Adrenal gland (tissue), 5 donors: ENCODE data around the gene CDK14.

Experiments
- POLR2A ChIP-seq, 2 donors: fragments of 450-650 bp; IDR thresholded peaks; one replicate each; pipeline ENCODE4 v1.6.1; 2017; ENCODE audit warnings: antibody characterized with exemption in 2 of 2, mild to moderate bottlenecking in 2 of 2, moderate library complexity in 1 of 2
- TF ChIP-seq, protein P1 (sequence below), 6 experiments: fragments of 450-650 bp in 4 of 6; fragments of 200-600 bp in 2 of 6; sonication (generic) in 1 of 6; IDR thresholded peaks; 1 replicate in 5 of 6; 2 replicates in 1 of 6; pipeline versions ENCODE4 v1.5.1 to v1.8.0; 2016 to 2021; ENCODE audit warnings: antibody characterized with exemption in 6 of 6, mild to moderate bottlenecking in 2 of 6, moderate library complexity in 1 of 6
- donor health status: DM: no; HTN: no; CAD: no.

GRCh38 chr7:90657481-90657880 is 61.4 kb downstream of the CDK14 start:
- TF ChIP-seq, protein P1, sequence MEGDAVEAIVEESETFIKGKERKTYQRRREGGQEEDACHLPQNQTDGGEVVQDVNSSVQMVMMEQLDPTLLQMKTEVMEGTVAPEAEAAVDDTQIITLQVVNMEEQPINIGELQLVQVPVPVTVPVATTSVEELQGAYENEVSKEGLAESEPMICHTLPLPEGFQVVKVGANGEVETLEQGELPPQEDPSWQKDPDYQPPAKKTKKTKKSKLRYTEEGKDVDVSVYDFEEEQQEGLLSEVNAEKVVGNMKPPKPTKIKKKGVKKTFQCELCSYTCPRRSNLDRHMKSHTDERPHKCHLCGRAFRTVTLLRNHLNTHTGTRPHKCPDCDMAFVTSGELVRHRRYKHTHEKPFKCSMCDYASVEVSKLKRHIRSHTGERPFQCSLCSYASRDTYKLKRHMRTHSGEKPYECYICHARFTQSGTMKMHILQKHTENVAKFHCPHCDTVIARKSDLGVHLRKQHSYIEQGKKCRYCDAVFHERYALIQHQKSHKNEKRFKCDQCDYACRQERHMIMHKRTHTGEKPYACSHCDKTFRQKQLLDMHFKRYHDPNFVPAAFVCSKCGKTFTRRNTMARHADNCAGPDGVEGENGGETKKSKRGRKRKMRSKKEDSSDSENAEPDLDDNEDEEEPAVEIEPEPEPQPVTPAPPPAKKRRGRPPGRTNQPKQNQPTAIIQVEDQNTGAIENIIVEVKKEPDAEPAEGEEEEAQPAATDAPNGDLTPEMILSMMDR (IDR thresholded peaks at IDR 0.05): no peak
- no peak for TF ChIP-seq POLR2A (IDR thresholded peaks at IDR 0.05)
